SK-N-MC (cell line): ENCODE data around the gene AHRR.

ENCODE experiments used
- EZH2 ChIP-seq: fragments of 200-600 bp; sonication (generic); IDR thresholded peaks from one replicate; pipeline ENCODE4 v1.6.1; 2017; ENCODE audit warnings: antibody characterized with exemption
- POLR2AphosphoS5 ChIP-seq: IDR thresholded peaks from 2 replicates; pipeline ENCODE4 v1.6.1; 2012; ENCODE audit warnings: mild to moderate bottlenecking, low read depth, low read length, borderline replicate concordance

- TF ChIP-seq EZH2 (no peak), POLR2AphosphoS5 (no peak)
Measured at GRCh38 chr5:476102-476813, 154.7 kb downstream of the AHRR start.
